Endometrial microvascular endothelial cells (primary cell): ENCODE measurements around the gene CKB. TPM values are rescaled to one million over a fixed set of nuclear protein-coding genes. Genes with fewer than 3 reads are reported as not detected.

Experiments used
- total RNA-seq: library from RNA; depleted of rRNA; stranded (reverse); fragments of >200 nt; gene quantifications from one replicate; pipeline ENCODE4 v1.2.3, GENCODE V29; 2015; ENCODE audit errors: inconsistent ontology term

Gene CKB
- total RNA-seq, 1 donor from 2014 or later, result not detected

Other genes starting within 250 kb of the CKB start
- gene EIF5, start 188.6 kb downstream of the CKB start, total RNA-seq, result 278 TPM
- 61.6 TPM for gene MARK3, start 137.4 kb downstream of the CKB start, total RNA-seq
- 10.3 TPM for gene TRMT61A, start 6.4 kb upstream of the CKB start, total RNA-seq
- gene BAG5, start 39.8 kb upstream of the CKB start, total RNA-seq, result 16.4 TPM
- gene COA8, start 40.1 kb upstream of the CKB start, total RNA-seq, result 28.1 TPM
- gene KLC1, start 106.4 kb upstream of the CKB start, total RNA-seq, result 135 TPM
- gene XRCC3, start 192.6 kb upstream of the CKB start, total RNA-seq, result 25.3 TPM
- gene ZFYVE21, start 193.0 kb upstream of the CKB start, total RNA-seq, result 67.1 TPM